Stimulated activated CD4-positive, alpha-beta T cell treated with anti-CD3 and anti-CD28 coated beads, Interleukin-15, amount 100 ng/mL, for 48 hours (primary cell): ENCODE data around the gene ITFG1.
"Not testable (repeated sequence)": the region's sequence is repeated elsewhere in the genome, so short reads cannot be mapped to it uniquely, and the experiment has no call there.

Experiments
- DNase-seq, 2 donors: peaks; one replicate each; pipeline ENCODE4 v3.0.0-alpha.2; 2020; ENCODE audit warnings: low read depth in 2 of 2

ITFG1 gene

DNA sequence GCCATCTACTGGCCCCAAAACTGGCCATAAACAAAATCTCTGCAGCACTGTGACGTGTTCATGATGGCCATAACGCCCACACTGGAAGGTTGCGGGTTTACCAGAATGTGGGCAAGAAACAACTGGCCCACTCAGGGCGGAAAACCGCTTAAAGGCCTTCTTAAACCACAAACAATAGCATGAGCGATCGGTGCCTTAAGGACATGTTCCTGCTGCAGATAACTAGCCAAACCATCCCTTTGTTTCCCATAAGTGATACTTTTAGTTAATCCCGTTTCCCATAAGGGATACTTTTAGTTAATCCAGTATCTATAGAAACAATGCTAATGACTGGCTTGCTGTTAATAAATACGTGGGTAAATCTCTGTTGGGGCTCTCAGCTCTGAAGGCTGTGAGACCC lies 308.4 kb downstream of the ITFG1 start:
- DNase-seq, result not testable (repeated sequence)

DNA sequence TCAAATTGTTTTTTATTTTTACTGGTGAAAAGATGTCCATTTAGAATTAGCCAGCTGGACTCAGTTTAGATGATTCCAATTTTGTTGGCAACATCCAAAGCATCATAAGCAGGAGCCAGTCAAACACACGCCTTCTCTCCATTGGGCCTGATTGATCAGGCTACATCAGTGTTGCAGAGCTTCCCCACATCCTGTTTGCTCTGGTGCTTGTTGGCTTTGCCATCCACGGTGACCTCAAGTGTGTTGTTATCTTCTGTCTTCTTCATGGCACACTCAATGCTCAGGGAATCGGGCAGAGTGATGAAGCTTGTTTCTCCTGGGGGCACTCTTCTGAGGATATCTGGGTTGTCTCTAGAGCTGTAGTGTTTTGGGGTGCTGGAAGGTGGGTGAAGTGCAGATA lies 310.8 kb downstream of the ITFG1 start:
- no peak for DNase-seq

DNA sequence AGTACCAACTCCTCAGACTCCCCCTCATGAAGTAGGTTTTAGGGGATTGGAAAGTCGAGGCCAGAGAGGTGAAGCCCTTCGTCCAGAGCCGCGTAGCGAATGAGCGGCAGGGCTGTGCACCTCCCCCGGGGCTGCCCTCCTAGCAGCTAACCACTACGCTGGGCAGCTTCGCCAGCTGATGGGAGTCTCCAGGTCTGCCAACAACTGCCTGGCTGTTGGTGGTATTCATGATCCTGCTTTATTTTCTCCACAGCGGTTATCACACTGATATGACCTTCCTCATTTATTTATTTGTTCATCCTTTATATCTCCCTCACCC lies 316.3 kb downstream of the ITFG1 start:
- DNase-seq, result no peak

DNA sequence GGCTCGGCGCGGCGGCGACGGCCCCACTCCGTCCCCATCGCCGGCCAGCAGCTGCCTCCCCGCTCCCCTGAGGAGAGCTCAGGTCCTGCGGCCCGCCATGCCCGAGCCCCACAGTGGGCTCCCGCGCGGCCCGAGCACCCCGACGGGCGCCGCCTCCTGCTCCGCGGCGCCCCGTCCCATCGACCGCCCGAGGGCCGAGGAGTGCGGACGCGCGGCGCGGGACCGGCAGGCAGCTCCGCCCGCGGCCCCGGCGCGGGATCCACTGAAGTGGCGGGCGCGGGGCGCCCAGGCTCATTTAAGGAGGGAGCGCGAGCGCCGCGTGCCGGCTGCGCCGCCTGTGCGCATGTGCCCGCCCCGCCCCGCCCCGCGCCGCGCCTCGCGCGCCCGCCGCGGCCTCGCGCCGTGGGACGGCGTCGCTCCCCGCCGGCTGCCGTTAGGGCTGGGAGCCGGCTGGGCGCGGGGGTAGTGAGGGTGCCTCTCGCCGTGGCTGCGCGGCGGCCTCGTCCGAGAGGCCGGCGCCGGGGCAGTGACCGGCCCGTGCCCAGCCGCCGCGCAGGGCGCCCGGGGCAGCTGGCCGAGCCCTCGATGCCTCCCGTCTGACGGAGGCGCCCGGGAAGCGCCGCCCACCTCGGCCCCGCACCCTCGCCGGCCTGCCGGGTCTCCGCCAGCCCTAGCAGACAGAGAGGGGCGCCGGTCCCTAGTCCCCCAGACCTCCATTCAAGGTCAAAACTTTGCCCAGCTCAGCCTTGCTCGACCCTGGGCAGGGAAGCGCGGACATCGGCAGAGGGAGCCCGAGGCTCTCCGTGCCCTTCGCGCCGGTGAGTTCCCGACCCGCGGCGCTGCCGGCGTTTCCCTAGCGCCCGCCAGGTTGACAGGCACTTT lies 316.9 kb downstream of the ITFG1 start, which contains the start of gene NETO2:
TSS of gene NETO2 (minus strand) at position 269 of the 882 bp plus-strand sequence. CDS start 333 bp downstream, outside the sequence.
- DNase-seq, result peak in 1 of 2 donors; percentile 47

DNA sequence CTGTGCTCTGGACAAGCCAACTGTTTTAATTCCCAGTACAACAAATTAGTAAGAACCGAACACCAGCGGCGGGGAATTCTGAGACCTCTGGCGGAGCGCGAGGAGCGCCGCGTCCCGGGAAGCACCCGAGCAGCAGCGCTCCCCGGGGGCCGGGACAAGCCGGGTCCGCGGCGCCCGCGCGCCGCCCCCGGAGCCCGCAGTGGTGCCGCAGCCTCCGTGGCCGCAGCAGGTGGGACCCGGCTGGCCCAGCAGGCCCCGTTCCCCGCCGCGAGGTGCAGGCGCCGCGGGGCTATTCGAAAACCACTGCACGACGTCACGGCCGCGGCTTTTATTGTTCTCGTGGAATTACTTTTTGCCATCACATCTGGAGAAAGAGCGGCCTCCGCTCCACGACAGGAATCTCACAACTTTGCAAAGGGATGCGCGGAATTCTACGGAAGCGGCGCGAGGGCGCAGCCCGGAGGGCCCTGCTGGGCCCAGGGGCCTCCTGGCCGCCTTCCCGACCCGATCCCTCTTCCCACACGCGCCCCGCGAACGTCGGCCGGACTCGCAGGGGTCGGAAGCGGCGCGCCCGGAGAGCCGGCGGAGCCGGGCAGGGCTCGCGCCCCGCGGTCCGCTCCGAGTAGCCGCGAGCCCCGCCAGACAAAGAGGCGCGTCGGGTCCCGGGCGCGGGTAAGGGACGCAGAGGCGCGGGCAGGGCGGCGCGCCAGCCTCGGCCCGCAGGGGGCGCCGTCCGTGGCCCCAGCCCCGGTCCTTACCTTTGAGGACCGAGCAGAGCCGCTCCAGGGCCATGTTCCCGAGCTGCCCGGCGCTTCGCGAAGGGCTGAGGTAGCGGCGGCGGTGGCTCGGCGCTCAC lies 317.8 kb downstream of the ITFG1 start:
- DNase-seq, result peak in 1 of 2 donors; percentile 62

DNA sequence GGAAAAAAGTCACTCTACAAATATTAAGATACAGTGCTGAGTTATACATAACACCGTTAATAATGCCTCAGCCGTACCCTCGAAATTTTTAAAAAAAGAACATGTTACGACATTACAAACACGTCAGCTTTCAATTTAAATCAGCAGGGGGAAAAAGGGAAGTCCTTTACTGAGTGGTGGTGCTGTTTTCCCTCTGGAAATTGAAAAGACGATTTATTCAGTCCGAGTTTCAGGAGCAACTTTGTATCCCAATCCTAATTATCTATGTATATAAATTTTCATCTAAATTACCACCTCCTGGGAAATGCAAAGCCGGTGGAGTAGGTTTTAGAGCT lies 318.4 kb downstream of the ITFG1 start:
- DNase-seq, result no peak

DNA sequence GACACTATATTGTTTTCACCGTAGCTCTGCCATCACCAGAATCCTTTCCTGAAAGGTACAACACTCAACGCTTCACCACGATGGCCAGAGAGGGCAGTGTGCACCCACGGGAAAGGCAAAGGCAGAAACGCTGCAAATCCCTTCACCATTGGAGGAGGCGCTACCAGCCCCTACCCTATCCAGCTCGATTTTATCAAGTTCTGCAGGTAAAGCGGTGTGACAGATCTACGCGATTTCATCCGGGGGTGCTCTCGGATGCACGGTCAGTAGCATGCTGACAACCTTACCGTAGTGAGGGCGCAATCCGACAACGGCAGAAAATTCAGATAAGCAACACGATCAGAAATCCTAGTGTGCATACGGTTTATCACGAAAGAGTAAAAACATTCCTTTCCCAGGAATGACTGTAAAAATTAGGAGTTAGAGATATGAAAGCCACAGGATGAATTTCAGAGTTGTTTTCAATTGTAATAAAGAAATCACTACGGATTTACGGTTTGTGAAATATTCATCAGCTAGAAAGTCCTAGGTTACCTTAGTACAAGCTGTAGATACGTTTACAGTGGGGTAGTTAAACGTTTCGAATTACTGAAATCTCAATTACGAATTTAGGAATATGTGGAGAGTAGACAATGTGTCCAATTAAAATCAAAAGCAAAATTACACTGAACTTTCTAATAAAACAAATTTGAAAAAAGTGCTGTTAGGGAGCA lies 318.9 kb downstream of the ITFG1 start:
- DNase-seq, result peak; percentile 73 to 77

DNA sequence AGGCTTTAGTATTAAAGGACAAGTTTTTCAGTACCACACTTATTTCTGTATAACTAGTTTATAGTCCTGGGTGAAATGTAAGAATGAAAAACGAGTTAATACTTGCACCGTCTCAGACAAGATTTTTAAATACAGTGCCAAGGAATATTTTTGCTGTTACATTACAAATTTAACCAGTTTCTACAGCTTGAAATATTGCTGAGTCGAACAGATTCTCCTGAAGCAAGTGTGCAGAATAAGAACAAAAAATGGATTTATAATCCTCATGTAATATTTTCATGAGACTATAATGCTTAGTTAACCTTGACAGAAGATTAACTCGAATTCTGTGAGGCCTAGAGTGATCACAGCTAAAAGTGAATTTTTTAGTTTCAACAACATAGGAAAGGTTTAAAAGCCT lies 320.2 kb downstream of the ITFG1 start:
- no peak for DNase-seq

DNA sequence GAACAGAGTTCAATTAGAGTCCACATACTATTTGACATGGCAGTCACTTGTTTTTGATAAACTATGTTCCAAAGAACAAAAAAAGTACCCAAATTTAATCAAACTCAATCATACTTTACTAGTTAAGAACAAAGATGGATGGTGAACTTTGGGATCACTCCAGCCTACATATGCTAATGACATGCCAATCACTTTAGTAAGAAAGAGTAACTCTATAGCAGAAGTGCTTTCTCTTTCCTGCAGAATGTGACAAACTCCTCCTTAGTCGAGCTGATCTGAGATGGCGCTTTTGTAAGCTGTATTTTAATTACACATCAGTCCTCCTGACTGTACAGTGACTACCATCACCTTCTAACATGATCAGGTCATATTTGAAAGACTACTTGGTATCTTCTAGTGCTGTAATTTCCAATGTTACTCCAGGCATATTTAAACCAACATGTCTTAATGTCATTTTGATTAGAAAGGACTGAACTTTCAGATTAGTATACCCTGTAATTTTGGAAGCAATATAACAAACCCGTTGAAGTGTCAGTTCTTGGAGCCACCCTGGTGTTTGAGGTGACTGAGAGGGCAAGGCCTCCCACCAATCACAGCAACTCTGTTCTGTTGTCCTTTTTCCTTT lies 321.2 kb downstream of the ITFG1 start:
- DNase-seq, result no peak

DNA sequence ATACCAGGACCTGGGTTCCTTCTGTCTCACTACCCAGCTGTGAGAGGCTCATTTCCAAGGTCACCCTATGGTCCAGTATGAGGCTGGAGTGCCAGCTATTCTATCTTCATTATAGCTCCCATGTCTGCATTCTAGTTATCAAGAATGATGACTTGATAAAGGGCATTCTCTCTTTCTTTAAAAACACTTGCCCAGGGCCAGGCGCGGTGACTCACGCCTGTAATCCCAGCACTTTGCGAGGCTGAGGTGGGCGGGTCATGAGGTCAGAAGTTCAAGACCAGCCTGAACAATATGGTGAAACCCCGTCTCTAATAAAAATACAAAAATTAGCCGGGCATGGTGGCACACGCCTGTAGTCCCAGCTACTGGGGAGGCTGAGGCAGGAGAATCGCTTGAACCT lies 322.9 kb downstream of the ITFG1 start:
- not testable (repeated sequence) for DNase-seq

DNA sequence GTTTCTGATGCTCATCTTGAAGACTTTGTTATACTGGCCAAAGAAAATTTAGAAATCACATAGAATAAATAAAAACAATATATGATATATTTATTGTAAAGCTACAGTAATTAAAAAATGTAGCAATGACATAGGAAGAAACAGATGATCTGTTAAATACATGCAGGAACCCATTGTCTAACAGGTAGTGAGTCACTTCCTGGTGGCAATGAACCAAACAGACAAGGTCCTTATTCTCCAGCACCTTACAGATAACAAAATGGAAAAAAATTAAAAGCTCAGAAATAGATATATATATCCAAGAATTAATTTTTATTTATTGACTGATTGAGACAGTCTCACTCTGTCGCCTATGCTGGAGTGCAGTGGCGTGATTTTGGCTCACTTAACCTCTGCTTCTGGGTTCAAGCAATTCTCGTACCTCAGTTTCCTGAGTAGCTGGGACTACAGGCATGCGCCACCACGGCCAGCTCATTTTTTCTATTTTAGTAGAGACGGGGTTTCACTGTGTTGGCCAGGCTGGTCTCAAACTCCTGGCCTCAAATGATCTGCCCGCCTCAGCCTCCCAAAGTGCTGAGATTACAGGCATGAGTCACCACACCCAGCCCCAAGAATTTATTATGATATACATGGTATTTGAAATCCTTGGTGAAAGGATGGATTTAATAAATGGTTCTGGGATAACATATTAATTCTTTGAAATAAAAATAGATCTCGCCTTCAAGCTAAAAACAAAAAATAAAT lies 324.6 kb downstream of the ITFG1 start:
- no peak for DNase-seq

DNA sequence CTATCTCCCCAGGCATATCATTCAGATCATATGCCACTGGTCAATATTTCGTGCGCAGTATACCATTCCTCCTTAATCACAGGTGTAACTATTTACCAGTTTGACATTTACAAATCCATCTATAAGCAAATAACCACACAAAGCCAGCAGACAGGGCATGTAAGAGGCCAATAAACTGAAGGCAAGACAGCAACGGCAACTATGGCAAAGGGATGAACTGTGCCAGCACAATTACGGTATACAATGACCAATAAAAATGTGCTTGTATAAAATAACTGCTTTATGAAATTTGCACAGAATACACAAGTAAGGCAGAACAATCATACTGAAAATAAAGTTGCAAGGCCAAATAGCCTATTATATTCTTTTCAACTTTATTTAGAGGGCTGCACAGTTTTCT lies 326.3 kb downstream of the ITFG1 start:
- no peak for DNase-seq

DNA sequence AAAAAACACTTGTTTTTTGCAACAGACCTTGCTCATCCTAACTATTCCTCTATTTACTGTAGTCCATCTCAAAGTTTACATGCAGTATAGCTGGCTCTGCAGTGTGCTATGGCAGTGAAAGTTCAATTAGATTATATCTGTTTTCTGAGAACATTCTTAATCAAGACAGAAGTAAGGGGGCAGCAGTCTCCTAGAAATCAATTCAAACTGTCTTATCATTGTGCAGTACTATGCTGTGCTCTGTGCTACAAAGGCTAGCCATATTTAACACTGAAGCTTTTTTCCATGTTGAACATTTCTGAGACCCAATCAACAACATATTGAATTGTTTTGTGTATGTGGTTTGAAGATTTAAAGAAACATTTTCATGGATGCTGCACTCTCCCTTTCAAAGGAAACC lies 328.6 kb downstream of the ITFG1 start:
- no peak for DNase-seq

DNA sequence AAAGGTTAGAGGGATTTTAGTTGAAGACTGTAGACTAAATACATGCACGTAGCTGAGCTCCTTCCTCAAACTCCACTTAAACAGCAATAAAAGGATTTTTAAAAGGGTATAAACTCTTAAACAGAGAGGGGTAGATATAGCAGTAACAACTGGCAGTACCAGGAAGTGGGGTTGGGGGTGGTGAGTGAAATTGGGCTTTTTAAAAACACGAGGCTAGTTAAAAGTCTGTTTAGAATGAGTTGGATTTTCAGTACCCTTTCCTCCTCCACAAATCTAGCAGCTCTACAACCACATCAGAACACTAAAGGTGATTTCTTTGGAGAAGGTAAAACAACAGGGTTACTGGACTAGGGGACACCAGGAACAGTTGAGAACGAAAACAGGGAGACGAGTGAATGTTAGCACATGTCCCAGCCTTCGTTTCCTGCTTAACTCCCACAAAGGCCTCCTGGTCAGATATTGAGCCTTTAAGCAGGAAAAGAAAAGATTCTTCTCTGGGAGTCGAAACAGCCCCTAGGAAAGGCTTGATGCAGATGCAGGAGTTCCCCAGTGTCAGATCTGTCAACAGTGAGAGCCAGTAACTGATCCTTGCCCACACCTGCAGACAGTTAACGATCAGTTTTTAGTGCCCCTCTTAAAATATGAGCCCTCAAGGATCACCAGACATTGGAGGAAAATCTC lies 331.0 kb downstream of the ITFG1 start:
- DNase-seq, result no peak

DNA sequence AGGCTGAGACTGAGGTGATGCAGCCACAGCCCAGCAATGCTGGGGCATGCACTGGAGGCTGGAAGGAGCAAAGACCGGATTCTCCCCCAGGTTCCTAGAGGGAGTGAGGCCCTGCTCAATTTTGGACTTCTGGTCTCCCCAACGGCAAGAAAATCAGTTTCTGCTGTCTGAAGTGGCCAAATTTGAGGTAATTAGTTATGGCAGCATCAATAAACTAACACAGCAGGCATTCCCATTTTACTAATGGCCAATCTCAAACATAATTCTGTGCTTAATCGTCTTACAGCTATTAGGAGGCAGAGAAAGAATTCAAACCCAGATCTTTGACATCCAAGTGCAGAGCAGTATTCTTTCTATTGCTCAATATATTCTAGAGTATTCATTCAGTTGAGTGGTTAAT lies 333.3 kb downstream of the ITFG1 start:
- DNase-seq, result no peak

DNA sequence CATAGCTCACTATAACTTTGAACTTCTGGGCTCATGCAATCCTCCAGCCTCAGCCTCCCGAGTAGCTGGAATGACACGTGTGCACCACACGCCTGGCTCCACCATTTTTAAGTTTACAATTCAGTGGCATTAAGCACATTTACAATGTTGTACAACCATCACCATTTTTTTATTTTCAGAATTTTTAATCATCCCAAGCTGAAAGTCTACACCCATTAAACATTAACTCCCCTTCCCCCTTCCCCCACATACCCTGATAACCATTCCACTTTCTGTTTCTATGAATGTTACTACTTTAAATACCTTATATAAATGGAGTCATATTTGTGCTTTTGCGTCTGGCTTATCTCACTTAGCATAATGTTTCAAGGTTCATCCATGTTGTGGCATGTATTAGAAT lies 335.1 kb downstream of the ITFG1 start:
- DNase-seq, result no peak

DNA sequence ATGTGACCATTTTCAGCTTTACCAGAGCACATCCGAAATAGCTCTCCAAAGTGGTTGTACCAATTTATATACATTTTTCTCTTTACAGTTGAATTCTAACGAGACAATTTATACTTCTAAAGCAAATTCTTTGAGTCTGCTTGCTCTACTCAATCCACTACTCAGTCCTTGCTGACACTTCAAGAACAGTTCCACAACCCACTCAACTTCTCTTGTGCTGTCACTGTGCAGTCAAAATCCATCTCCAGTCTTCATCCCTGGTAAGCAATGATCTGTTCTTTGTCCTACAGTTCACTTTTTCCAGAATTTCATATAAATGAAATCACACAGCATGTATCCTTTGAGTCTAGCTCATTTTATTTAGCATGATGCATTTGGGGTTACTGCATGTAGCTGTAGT lies 347.7 kb downstream of the ITFG1 start:
- DNase-seq, result no peak

DNA sequence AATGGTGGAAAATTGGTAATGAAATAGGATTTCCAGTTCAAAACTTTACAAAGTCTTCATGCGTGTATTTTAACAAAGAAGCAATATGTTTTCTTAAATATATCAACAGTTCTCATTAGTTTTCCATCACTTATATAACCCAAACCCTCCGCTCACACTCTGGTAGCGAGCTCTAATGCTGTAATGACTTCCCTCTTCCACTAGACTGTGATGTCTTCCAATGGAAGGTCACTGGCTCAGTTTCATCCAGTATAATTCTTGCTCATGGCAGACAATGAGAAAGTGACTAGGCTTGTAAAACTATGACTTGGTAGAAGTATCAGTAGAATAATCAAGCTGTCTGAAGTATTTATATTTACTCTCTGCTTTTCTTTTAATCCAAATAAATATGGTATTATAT lies 349.9 kb downstream of the ITFG1 start:
- DNase-seq, result no peak

DNA sequence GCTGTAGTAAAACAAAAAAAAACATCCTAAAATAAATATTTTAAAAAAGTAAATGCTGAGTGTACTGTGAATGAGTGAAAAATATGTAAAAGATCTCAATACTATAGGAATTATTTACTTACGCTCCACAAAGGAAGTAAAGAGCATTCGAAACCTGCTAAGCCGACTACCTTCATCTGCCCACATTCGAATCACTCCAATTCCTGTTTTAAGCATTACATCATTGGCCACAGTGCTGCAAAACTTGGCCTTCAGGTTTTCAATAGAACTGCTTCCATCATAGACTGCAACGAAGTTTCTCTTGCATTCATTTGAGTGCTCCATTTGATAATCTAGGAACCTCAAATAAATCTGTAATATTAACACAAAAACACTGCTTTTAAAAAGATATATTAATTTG lies 351.5 kb downstream of the ITFG1 start:
- DNase-seq, result no peak
